ENCODE measurements around the gene SIRPA.

SIRPA gene

DNA sequence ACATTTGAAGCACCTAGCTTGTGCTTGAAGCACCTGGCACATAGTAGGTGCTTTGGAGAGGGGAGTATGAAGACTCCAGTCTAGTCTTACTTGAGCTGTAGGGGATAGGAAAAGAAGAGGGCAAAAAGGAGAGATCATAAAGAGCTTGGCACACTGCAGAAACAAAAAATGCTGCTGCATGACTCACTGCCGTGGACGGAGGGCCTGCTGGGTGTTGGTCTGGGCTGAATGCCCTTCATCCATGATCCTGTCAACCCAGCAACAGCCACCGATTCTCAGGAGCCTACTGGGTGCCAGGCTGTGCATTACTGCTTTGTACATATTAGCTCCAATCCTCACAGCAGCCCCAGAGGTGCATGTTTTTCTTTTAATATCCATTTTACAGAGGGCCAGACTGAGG, 92.6 kb downstream of the SIRPA start:
- no peak for DNase-seq (ENCODE audit: low read depth, low spot score)
